Mammary epithelial cell (primary cell): ENCODE measurements around the gene ANKRD39.

ENCODE experiments used
- CTCF ChIP-seq, 2 donors: IDR thresholded peaks in 1 of 2; conservative IDR thresholded peaks in 1 of 2; 2 replicates each; pipeline ENCODE4 v1.5.1; 2011 to 2012; ENCODE audit warnings: inconsistent platforms in 2 of 2, low read length in 2 of 2, mild to moderate bottlenecking in 2 of 2, control low read depth in 1 of 2, low read depth in 1 of 2; ENCODE audit not compliant: insufficient read depth in 1 of 2; ENCODE audit errors: extremely low read depth in 1 of 2
- EZH2 ChIP-seq: IDR thresholded peaks from 2 replicates; pipeline ENCODE4 v1.6.1; 2012; ENCODE audit warnings: low read length, inconsistent platforms, borderline replicate concordance

GRCh38 chr2:96906729-96907114 lies 48.9 kb upstream of the ANKRD39 start:
- TF ChIP-seq CTCF (conservative IDR thresholded peaks at IDR 0.05 in 1 of 2, IDR thresholded peaks at IDR 0.05 in 1 of 2; ENCODE audit: extremely low read depth in 1 of 2, insufficient read depth in 1 of 2, low read depth in 1 of 2, low read length in 2 of 2) = no peak
- no peak for TF ChIP-seq EZH2
